ENCODE results near the gene THOP1. TPM values are rescaled to one million over a fixed set of nuclear protein-coding genes. Genes with fewer than 3 reads are reported as not detected.

The THOP1 gene
- total and polyA plus RNA-seq, 7 donors: 46.0 to 92.2 (median 59.0) TPM

DNA sequence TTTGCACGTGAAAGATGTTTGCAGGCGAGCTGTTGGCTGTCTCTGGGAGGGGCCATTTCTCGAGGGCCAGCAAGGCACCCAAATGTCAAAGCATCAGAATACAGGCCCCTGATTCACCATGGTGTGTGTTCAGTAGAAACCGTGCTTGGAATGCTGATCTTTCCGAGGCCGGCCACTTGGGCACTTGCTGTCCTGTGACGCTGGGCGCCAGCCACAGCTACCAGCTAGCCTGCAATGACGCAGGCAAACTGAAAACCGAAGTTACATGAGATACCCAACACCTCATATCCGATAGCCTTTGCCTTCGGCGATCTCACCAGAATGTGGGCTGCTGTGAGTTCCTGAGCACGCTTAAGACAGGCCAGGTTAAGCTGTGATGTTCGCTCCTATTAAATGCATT is 12.0 kb downstream of the THOP1 start:
- H3K27ac ChIP-seq: no peak overlapping the region
- H3K9me3 ChIP-seq: no peaks in the 10 kb centered on the region
- DNase-seq (no peak), ATAC-seq (peak in 3 of 4 donors; percentile 20 to 55 (median 34))
- intact Hi-C loops (cut with DNase I): no loop called here
- TF ChIP-seq, protein P1, sequence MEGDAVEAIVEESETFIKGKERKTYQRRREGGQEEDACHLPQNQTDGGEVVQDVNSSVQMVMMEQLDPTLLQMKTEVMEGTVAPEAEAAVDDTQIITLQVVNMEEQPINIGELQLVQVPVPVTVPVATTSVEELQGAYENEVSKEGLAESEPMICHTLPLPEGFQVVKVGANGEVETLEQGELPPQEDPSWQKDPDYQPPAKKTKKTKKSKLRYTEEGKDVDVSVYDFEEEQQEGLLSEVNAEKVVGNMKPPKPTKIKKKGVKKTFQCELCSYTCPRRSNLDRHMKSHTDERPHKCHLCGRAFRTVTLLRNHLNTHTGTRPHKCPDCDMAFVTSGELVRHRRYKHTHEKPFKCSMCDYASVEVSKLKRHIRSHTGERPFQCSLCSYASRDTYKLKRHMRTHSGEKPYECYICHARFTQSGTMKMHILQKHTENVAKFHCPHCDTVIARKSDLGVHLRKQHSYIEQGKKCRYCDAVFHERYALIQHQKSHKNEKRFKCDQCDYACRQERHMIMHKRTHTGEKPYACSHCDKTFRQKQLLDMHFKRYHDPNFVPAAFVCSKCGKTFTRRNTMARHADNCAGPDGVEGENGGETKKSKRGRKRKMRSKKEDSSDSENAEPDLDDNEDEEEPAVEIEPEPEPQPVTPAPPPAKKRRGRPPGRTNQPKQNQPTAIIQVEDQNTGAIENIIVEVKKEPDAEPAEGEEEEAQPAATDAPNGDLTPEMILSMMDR (IDR thresholded peaks at IDR 0.05): no peak
- H3K36me3 ChIP-seq (ENCODE audit: insufficient read depth in 1 of 2, low read depth in 1 of 2): peaks cover 3 to 55% of the 10 kb centered on the region in 2 donors
- H3K27me3 ChIP-seq (ENCODE audit: insufficient read depth in 3 of 3, low read length in 2 of 3): no peaks in the 10 kb centered on the region
- peaks cover 4% of the 10 kb centered on the region for H3K4me1 ChIP-seq
- WGBS, 3 donors: 92 to 94% (median 94%) methylated on average over 15 of the region's 15 CpGs
- H3K4me3 ChIP-seq: no peak overlapping the region

DNA sequence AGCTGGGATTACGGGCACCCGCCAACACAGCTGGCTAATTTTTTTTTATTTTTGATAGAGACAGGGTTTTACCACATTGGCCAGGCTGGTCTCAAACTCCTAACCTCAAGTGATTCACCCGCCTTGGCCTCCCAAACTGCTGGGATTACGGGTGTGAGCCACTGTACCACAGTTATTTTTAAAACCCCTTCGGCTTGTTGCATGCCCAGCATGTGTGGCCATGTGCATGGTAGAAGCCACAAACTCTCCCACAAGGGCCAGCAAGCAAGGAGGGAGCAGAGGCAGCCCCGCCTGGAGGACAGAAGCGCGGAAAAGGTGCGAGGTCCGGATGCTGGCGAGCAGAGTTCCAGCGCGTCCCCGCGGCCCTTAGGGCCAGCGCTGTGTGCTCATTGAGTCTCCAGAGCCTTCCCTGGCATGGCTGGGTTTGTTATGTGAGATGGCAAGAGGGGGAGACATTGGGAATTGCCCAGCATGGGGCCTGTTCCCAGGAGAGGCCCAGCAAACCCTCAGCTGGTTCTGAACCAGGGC is 12.9 kb downstream of the THOP1 start:
- Histone ChIP-seq H3K27me3 (ENCODE audit: insufficient read depth in 3 of 3, low read length in 2 of 3) (no peaks in the 10 kb centered on the region), H3K9me3 (no peaks in the 10 kb centered on the region), H3K27ac (peak overlapping the region; percentile 66), H3K4me3 (no peak overlapping the region), H3K36me3 (ENCODE audit: insufficient read depth in 1 of 2, low read depth in 1 of 2) (peaks cover 3 to 53% of the 10 kb centered on the region in 2 donors), H3K4me1 (peaks cover 4% of the 10 kb centered on the region)
- TF ChIP-seq, protein P1 (IDR thresholded peaks at IDR 0.05): no peak
- intact Hi-C loops (cut with DNase I): no loop called here
- DNase-seq (no peak), ATAC-seq (peak in 3 of 4 donors; percentile 6 to 35 (median 11))
- 85 to 92% (median 89%) methylated on average over 16 of the region's 16 CpGs for WGBS, 3 donors

DNA sequence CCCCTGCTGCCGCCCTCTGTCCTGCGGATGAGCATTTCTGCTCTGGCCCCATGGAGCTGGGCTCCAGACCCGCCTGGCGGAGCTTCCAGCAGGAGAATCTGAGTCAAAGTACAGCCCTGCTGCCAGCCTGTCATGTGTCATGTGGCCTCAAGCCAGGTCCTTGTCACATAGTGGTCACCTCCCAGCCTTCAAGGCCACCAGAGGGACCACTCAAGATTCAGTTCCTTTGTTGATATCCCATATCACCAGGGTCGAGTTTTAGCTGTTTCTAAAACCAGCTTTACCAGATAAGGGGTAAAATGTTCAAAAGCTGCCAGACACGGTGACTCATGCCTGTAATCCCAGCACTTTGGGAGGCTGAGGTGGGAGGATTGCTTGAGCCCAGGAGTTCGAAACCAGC is 13.4 kb downstream of the THOP1 start:
- intact Hi-C loops (cut with DNase I): no loop called here
- Histone ChIP-seq H3K4me3 (no peak overlapping the region), H3K9me3 (no peaks in the 10 kb centered on the region), H3K27me3 (ENCODE audit: insufficient read depth in 3 of 3, low read length in 2 of 3) (no peaks in the 10 kb centered on the region), H3K36me3 (ENCODE audit: insufficient read depth in 1 of 2, low read depth in 1 of 2) (peaks cover 3 to 53% of the 10 kb centered on the region in 2 donors), H3K4me1 (peaks cover 4% of the 10 kb centered on the region), H3K27ac (peak overlapping the region; percentile 66)
- TF ChIP-seq, protein P1 (IDR thresholded peaks at IDR 0.05): no peak
- DNase-seq: peak; percentile 46 to 74
- peak; percentile 74 to 88 (median 86) for ATAC-seq
- WGBS, 3 donors: 58 to 76% (median 59%) methylated on average over 7 of the region's 7 CpGs

DNA sequence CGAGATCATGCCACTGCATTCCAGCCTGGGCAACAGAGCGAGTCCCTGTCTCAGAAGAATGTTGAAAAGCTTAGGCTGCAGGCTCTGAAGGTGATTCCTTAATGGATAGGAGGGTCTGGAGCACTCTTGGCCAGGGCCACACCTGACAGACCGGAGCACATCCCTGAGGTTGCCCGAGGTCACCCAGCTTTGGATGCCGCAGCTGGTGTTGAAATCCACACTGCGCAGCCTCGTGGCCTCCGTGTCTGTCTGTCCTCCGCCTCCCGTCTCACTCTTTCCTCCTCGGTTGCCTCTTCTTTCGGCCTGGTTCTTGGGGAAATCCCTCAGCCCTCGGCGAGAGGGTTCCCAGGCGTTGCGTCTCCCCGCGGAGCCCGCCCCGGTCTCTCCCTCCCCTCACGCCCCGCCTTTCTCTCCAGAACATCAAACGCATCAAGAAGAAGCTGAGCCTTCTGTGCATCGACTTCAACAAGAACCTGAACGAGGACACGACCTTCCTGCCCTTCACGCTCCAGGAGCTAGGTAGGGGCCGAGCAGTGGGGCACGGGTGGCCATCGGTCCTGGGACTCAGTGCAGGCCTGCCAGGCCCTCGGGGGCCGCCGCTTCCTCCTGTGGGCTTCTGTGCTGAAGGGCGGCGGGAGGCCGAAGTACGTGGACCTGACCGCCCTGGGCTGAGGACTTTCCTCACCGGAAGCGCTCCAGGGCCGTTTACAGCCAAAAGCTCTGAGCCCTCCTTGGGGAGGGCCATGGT is 14.1 kb downstream of the THOP1 start:
- 94 to 95% (median 94%) methylated on average over 41 of the region's 41 CpGs for WGBS, 3 donors
- H3K36me3 ChIP-seq (ENCODE audit: insufficient read depth in 1 of 2, low read depth in 1 of 2): peaks cover 3 to 48% of the 10 kb centered on the region in 2 donors
- TF ChIP-seq, protein P1 (IDR thresholded peaks at IDR 0.05): no peak
- peaks cover 4% of the 10 kb centered on the region for H3K4me1 ChIP-seq
- ATAC-seq (no peak), DNase-seq (no peak)
- H3K27ac ChIP-seq: peak overlapping the region; percentile 66
- intact Hi-C loops (cut with DNase I): no loop called here
- no peak overlapping the region for H3K4me3 ChIP-seq
- H3K9me3 ChIP-seq: no peaks in the 10 kb centered on the region
- H3K27me3 ChIP-seq (ENCODE audit: insufficient read depth in 3 of 3, low read length in 2 of 3): no peaks in the 10 kb centered on the region
